Right atrium auricular region (tissue), 2 donors: ENCODE measurements around the gene ZNF555. TPM values are rescaled to one million over a fixed set of nuclear protein-coding genes. Genes with fewer than 3 reads are reported as not detected.

Source experiments
- DNase-seq: peaks from one replicate; pipeline ENCODE4 v3.0.0-alpha.2; 2019; ENCODE audit warnings: low spot score
- H3K27ac ChIP-seq, 2 donors: fragments of 200-600 bp; sonication (generic); 1 replicate in 1 of 2; 2 replicates in 1 of 2; pipeline ENCODE4 v1.5.1; 2016 to 2019
- H3K27me3 ChIP-seq, 2 donors: fragments of 200-600 bp; sonication (generic); one replicate each; pipeline versions ENCODE4 v1.5.1 to v1.6.0; 2017 to 2019
- H3K36me3 ChIP-seq: fragments of 200-600 bp; sonication (generic); one replicate; pipeline ENCODE4 v1.5.1; 2016
- H3K4me1 ChIP-seq, 2 donors: fragments of 200-600 bp; sonication (generic); one replicate each; pipeline versions ENCODE4 v1.5.1 to v1.6.0; 2017 to 2019
- H3K4me3 ChIP-seq, 2 donors: fragments of 200-600 bp; sonication (generic); 1 replicate in 1 of 2; 2 replicates in 1 of 2; pipeline ENCODE4 v1.5.1; 2017 to 2019; ENCODE audit warnings: mild to moderate bottlenecking in 1 of 2, moderate library complexity in 1 of 2
- H3K9me3 ChIP-seq, 2 donors: fragments of 200-600 bp; sonication (generic); one replicate each; pipeline ENCODE4 v1.5.1; 2019
- total RNA-seq, 2 donors: library from RNA; depleted of rRNA; stranded (reverse); fragments of >200 nt; gene quantifications; one replicate each; pipeline ENCODE4 v1.1.0, GENCODE V29; 2016
- TF ChIP-seq, protein P1 (sequence below), 2 donors: fragments of 200-600 bp; sonication (generic); IDR thresholded peaks; one replicate each; pipeline ENCODE4 v1.5.1; 2019; ENCODE audit warnings: antibody characterized with exemption in 2 of 2

ZNF555 gene
- total RNA-seq, 2 donors from 2014 or later, result 5.5 to 5.9 TPM

DNA sequence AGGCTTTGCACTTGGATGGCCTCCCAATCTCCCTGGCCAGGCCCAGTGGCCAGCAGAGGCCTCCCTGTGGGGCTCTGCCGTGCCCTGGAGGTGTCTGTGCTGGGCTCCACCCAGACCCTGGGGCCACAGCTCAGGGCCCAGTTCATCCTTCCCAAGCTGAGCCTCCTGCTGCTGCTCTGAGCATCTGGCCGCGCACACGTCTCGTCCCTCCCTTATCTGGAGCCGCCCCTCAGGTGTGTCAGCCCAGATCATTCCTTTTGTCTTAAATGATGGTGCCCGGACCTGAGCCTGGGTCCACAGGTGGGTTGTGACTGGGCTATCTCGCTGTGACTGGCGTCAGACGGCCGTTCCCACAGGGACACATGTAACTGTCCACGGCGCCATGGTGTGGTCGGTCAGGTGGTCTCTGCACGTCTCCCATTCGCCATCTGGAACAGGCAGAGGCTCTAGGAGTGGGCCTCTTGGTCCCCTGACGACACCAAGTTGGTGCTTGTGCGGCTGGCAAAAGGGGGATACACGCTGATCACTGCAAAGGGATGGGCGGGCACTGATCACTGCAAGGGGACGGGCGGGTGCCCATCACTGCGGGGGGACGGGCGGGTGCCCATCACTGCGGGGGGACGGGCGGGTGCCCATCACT, 35.9 kb upstream of the ZNF555 start:
- no peaks in the 10 kb centered on the region for H3K9me3 ChIP-seq
- TF ChIP-seq, protein P1, sequence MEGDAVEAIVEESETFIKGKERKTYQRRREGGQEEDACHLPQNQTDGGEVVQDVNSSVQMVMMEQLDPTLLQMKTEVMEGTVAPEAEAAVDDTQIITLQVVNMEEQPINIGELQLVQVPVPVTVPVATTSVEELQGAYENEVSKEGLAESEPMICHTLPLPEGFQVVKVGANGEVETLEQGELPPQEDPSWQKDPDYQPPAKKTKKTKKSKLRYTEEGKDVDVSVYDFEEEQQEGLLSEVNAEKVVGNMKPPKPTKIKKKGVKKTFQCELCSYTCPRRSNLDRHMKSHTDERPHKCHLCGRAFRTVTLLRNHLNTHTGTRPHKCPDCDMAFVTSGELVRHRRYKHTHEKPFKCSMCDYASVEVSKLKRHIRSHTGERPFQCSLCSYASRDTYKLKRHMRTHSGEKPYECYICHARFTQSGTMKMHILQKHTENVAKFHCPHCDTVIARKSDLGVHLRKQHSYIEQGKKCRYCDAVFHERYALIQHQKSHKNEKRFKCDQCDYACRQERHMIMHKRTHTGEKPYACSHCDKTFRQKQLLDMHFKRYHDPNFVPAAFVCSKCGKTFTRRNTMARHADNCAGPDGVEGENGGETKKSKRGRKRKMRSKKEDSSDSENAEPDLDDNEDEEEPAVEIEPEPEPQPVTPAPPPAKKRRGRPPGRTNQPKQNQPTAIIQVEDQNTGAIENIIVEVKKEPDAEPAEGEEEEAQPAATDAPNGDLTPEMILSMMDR (IDR thresholded peaks at IDR 0.05), result no peak
- no peak overlapping the region for H3K4me3 ChIP-seq
- H3K27ac ChIP-seq, result no peak overlapping the region
- peaks cover 50% of the 10 kb centered on the region for H3K36me3 ChIP-seq
- no peak for DNase-seq
- H3K27me3 ChIP-seq, result no peaks in the 10 kb centered on the region
- H3K4me1 ChIP-seq, result no peaks in the 10 kb centered on the region

DNA sequence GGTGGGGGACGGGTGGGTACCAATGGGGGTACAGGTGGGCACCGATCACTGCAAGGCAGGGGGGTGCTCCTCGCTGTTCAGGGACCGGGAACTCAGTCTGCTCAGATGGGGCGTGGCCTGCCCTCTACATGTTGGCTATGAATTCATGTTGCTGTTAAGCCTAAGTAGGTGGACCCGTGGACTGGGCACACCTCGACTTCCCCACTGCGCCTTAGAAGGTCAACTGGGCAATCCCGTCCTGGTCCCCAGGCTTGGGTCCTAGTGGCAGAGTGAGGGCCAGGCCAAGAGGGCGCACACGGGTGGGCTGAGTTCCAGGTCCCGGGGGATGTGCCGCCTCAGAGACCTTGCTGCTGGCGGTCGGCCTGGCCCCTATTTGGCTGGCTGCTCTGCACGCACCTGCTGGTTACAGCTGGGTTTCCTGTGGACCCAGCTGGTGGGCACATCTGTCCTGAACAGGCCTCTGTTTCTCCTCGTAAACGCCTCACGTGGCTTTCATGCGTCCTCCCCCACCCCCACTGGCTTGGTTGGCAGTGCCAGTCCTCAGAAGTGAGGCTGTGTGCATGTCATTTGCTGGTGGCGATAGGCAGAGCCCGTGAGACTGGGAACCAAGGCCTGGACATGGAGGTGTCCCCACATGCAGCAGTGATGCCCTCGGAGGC, 35.2 kb upstream of the ZNF555 start:
- Histone ChIP-seq H3K4me3 (no peak overlapping the region), H3K9me3 (no peaks in the 10 kb centered on the region), H3K27me3 (no peaks in the 10 kb centered on the region), H3K4me1 (no peaks in the 10 kb centered on the region), H3K36me3 (peaks cover 53% of the 10 kb centered on the region), H3K27ac (no peak overlapping the region)
- no peak for DNase-seq
- TF ChIP-seq, protein P1 (IDR thresholded peaks at IDR 0.05), result no peak

DNA sequence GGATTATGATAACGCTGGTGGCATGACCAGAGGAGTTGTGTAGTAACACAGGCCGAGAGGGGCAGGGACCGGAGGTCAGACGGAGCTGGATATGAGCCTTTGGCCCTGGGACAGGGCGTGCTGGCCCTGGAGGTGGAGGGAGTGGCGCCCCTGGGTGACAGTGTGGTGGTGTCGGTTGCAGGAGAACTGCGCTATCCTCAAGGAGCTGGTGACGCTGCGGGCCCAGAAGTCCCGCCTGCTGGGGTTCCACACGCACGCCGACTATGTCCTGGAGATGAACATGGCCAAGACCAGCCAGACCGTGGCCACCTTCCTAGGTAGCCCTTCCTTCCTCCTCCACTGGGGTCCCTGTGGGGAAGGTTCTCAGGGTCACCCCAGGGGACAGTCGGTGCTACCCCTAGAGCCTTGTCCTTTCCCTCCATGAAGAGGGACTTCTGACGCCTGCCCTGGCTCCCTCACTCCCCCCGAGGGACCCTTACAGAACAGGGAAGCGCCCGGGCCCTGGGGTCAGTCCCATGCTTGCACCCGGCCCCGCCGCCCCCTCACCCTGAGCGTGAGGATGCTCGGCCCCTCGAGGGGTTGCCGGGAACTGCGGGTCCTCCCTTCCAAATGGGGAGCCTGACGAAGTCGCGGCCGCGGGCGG, 34.4 kb upstream of the ZNF555 start:
- Histone ChIP-seq H3K27ac (no peak overlapping the region), H3K4me3 (no peak overlapping the region), H3K9me3 (no peaks in the 10 kb centered on the region), H3K36me3 (peaks cover 54% of the 10 kb centered on the region), H3K27me3 (no peaks in the 10 kb centered on the region), H3K4me1 (no peaks in the 10 kb centered on the region)
- TF ChIP-seq, protein P1 (IDR thresholded peaks at IDR 0.05), result no peak
- DNase-seq, result no peak

DNA sequence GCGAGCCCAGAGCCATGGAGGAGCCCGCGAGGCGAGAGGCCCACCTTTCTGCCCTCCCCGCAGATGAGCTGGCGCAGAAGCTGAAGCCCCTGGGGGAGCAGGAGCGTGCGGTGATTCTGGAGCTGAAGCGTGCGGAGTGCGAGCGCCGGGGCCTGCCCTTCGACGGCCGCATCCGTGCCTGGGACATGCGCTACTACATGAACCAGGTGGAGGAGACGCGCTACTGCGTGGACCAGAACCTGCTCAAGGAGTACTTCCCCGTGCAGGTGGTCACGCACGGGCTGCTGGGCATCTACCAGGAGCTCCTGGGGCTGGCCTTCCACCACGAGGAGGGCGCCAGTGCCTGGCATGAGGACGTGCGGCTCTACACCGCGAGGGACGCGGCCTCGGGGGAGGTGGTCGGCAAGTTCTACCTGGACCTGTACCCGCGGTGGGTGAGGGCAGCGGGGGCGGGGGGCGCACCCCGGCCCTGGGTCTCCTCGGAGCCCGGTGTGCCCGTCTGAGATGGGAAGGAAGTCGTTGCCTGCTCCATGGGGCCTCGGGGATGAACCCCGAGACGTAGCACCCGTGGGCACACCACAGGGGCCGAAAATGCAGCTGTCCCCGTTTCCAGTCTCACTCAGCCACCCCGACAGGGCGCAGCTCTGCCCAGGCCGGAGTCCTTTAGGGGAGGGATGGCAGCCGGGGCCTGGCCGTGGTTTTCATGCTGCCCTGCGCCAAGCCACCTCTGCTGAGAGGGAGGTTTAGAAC, 33.7 kb upstream of the ZNF555 start:
- Histone ChIP-seq H3K4me3 (no peak overlapping the region), H3K27ac (no peak overlapping the region), H3K4me1 (no peaks in the 10 kb centered on the region), H3K36me3 (peaks cover 54% of the 10 kb centered on the region), H3K27me3 (no peaks in the 10 kb centered on the region), H3K9me3 (no peaks in the 10 kb centered on the region)
- TF ChIP-seq, protein P1 (IDR thresholded peaks at IDR 0.05), result no peak
- DNase-seq, result no peak

DNA sequence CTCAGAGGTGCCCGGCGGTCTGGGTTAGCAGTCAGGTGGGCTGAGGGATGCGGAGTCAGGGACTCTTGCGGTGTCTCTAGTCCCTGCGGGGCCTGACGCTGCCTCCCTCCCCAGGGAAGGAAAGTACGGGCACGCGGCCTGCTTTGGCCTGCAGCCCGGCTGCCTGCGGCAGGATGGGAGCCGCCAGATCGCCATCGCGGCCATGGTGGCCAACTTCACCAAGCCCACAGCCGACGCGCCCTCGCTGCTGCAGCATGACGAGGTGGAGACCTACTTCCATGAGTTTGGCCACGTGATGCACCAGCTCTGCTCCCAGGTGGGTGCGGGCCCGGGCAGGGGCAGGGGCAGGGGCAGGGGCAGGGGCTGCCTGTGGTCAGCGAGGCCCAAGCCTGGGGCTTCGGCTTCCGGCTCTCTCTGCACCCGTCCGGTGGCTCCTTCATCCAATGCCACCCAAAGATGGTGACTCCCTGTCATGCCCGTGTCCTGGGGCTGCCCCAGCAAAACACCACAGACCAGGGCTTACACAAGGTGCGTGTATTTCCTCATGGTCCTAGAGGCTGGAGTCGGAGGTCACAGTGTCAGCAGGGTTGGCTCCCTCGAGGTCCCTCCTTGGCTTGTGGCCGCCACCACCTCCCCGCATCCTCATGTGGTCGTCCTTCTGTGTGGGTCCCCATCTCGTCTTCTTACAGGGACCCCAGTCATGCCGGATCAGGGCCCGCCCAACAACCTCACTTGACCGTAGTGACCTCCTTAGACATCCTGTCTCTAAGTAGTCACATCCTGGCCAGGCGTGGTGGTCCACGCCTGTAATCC, 32.9 kb upstream of the ZNF555 start:
- DNase-seq, result no peak
- H3K36me3 ChIP-seq, result peaks cover 59% of the 10 kb centered on the region

More for the DNA sequence above, 32.9 kb upstream of the ZNF555 start:
- Histone ChIP-seq H3K4me3 (no peak overlapping the region), H3K4me1 (no peaks in the 10 kb centered on the region), H3K27ac (no peak overlapping the region), H3K27me3 (no peaks in the 10 kb centered on the region), H3K9me3 (no peaks in the 10 kb centered on the region)
- TF ChIP-seq, protein P1 (IDR thresholded peaks at IDR 0.05), result no peak
